HG02588 (cell line): Measurements from ENCODE around the gene KIF26A.

ENCODE experiments used
- ATAC-seq: cut with Tn5 transposase; IDR thresholded peaks from one replicate; pipeline ENCODE4 v1.9.1; 2021; ENCODE audit warnings: mild to moderate bottlenecking, moderate library complexity; ENCODE audit not compliant: unreplicated experiment

The KIF26A gene

GRCh38 chr14:104101086-104101621, 37.2 kb upstream of the KIF26A start:
- no peak for ATAC-seq

GRCh38 chr14:104101651-104102281, 36.6 kb upstream of the KIF26A start:
- no peak for ATAC-seq

DNA sequence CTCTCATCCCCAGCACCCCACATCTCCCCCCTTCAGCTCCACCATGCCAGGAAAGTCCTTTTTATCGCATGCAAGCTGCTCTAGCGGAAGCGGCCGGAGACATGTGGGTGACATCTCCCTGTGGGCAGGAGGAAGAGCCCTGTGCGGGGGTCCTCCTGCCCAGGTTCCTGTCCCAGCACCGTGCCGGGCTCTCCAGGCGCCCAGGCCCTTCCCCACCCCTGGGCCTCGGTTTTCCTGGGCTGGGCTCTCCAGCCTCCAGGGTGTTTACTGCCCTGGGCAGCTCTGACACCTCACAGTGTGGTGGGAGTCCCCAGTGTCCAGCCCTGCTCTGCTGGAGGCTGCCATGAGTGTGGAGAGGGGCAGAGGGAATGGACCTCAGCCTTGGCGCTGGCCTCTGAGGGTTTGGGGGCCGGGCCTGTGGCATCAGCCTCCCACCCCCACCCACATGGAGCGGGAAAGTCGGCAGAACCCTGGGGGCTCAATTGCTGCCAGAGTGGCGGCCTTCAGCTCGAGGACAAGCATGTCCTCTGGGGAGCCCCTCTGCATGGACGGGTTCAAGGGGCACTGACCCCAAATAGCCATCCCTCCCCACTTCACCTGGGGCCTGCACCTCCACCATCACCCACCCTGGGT, 36.0 kb upstream of the KIF26A start:
- ATAC-seq = no peak

GRCh38 chr14:104103061-104103445, 35.3 kb upstream of the KIF26A start:
- ATAC-seq = no peak

GRCh38 chr14:104103446-104104075, 34.8 kb upstream of the KIF26A start:
- ATAC-seq = no peak

- ATAC-seq = no peak
Measured at GRCh38 chr14:104104076-104104901, 34.1 kb upstream of the KIF26A start.

DNA sequence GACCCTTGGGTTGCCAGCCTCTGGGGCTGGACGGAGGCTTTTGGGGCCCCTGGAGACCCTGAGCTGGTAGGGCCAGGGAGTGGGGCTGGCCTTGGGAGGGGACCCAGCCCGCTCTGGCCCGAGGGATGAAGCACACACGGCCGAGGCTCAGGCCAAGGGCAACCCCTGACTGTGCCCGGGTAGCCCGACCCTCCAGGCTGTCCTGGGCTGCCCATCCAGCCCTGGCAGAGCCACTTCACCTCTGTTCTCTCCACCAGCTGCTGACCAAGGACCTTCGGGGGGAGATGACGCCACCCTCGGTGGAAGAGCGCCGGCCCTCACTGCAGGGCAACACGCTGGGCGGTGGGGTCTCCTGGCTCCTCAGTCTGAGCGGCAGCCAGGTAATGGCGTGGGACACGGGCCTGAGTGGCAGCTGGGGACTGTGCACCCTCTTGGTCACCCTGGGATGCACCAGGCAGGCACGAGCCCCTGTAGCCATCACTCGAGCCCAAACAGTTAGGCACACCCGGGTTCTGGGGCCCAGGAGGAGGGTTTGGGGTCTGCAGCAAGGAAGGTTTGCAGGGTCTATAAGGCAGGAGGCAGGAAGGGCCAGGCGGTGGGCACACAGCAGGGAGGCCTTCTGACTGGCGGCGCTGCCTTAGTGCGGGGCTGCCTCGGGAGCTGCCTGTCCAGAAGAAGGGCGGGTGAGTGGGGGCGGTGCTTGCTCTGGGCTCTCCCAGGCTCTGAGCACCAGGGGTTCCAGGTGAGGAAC, 33.1 kb upstream of the KIF26A start:
- no peak for ATAC-seq

DNA sequence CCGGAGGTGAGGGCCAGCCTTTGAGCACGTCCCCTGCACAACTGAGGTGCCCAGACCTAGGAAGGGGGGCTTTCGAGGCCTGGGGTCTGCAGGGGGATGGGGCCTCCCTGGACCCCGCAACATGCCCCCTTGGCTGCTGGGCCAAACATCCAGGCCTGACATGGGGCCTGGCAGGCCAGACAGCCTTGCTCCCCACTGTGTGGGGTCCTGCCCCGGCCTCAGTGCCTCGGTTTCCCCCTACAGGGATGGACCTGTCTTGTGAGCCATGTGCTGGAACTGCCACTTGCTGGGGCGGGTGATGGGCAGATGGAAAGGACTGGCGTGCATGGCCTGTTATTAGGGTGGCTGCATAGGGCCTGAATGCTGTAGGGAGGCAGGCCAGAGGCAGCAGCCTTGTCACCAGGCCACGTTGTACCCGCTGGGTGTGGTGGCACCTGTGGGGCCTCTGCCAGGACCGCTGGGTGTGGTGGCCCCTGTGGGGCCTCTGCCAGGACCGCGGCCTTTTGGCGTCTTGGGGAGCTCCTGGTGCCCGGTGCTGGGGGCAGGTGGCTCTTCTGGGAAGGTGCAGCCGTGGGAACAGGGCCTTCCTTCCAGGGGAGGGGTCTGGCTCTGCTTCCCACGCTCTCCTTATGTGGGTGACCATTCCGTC, 32.4 kb upstream of the KIF26A start:
- ATAC-seq = no peak

GRCh38 chr14:104106471-104106991, 31.9 kb upstream of the KIF26A start:
- no peak for ATAC-seq

GRCh38 chr14:104107101-104107581, 31.2 kb upstream of the KIF26A start:
- no peak for ATAC-seq

- ATAC-seq = no peak
Measured at GRCh38 chr14:104107611-104108569, 30.5 kb upstream of the KIF26A start.

DNA sequence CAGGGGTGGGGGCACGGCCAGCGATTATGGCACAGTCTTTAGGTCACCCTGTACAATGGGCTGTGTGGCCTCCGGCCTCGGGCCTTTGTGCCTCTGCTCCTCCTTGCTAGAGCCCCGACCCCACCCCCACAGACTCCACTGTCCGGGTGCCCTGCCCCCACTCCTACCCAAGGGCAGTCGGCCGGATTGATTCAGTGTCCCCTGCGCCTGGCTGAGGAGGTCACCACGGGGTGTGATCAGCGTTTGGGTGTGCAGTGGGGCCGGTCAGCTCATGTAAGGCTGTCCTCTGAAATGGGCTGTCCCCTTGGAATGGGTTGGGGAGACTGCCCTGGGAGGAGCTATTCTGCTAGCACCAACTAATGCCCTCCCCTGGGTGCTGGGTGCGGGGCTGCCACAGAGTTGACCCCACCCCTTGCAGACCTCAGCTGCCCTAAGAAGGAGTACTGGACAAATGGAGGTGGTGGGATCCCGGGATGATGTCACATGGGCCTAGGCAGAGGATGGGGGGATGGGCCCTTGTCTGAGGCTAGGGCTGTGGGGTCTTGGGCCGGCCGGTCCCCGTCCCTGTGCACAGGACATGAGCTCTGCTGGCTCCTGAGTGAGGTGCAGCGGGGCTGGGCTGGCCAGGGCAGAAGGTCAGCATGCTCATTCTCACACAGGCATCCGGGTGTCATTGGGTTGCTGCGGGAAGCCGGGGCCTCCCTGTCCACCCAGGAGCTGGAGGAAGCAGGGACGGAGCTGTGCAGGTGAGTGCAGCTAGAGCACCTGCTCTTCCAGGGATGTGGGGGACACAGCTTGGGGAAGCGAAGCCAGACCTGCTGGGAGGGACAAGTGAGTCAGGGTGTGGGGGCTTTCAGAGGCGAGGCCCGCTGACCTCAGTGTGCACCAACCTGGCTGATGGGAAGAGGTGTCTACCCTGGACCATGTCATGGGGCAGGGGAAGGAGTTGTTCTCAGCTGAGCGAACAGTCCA, 29.5 kb upstream of the KIF26A start:
- ATAC-seq = no peak

DNA sequence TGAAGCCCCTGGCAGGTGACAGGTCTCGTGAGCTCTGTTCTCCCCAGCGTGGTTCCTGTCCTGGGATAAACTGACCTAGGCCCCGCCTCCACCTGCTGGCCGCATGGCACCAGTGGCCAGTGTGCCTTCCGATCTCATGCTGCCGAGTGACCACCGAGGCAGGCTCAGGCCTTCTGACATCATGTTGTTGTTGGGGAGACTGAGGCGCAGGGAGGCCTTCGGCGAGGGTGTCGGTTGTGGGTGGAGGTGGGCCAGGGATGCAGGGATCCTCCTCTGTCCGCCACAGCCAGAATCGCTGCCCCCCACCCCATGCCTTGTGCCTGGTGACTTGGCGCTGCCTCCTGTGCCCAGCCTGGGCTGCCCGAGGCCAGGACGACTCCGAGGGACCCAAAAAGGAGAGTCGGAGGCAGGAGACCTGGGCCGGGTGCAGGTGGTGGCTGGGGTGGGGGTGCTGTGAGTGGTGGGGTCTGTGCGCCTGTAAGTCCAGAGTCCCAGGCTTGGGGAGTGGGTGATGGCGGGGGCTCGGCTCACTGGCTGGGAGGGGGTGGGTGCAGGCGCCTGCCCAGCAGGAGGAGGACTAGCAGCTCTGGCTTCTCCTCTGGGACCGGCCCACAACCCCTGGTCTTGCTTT, 28.5 kb upstream of the KIF26A start:
- no peak for ATAC-seq

- no peak for ATAC-seq
Measured at GRCh38 chr14:104110491-104111209, 27.7 kb upstream of the KIF26A start.

- no peak for ATAC-seq
Measured at GRCh38 chr14:104111301-104112112, 26.9 kb upstream of the KIF26A start.
